Measurements from ENCODE around the gene TNFRSF13B. TPM values are rescaled to one million over a fixed set of nuclear protein-coding genes. Genes with fewer than 3 reads are reported as not detected.

Gene TNFRSF13B
- not detected for total RNA-seq

DNA sequence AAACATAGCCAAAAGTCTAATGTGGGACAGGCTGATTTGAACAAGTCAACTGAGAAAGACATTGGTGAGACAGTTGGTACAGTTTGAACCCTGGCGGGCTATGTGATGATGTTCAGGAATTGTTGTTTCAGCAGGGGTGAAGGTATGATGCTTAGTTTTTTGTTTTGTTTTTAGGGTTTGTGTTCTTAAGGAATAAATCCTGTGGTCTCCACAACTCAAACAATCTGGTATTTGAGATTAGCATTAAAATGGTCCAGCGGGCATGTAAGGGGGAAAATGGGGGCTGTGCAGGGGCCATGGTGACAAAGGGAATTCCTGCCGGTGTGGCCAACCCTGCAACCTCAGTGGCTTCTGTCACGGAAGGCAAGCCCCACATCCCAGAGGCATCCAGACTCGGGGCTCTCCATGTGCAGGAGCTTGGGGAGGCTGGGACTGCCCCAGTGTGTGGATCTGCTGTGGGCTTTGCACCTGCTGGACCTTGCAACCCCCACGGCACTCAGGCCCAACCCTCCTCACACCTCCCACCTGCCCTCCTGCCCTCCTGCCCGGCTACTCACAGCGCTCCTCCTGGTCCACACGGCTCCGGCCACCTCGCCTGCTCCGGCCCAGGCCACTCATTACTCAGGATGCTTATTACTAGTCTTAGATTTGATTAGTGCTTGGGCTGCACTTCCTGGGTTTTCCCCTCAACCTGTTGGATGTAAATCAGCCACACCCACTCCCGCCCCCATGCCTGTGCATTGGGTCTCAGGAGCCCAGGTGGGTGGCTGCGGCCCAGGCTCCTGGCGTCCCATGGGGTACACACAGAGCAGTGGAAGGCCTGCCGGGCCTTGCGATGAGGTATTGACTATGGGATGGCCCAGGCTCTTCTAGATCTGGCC is at the start of gene TNFRSF13B:
TSS of gene TNFRSF13B (minus strand) at position 661 of the 881 bp plus-strand sequence. CDS start at position 618, 43 bp downstream.

Other genes with a start within 250 kb of the TNFRSF13B start
- gene MPRIP, start 70.3 kb upstream of the TNFRSF13B start, total RNA-seq, result 174 TPM
- gene PLD6, start 234.2 kb upstream of the TNFRSF13B start, total RNA-seq, result 10.2 TPM